Measurements from ENCODE around the gene MERTK. TPM values are rescaled to one million over a fixed set of nuclear protein-coding genes. Genes with fewer than 3 reads are reported as not detected.

Gene MERTK
- total and polyA plus RNA-seq, 2 of the 13 experiments (the other 11 are each of a cell fraction or from before 2014, with no cell fraction given) = 37.3 to 44.7 TPM

DNA sequence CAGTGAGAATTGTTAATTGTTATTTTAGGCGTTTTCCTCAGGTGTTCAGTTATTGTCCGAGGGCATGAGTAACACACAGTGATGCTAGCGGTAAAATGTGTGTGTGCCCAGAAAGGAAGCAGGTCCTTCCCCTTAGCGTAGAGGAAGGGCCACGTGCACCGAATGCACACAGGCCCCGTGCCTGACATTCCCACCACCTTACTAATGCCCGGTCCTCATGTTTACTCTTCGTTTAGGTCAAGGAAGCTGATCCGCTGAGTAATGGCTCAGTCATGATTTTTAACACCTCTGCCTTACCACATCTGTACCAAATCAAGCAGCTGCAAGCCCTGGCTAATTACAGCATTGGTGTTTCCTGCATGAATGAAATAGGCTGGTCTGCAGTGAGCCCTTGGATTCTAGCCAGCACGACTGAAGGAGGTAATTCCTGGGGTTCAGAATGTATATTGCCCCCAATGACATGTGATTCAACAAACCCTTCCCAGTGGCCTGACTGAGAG, 76.7 kb downstream of the MERTK start (continued):
- TF ChIP-seq POGK (CRISPR knock-in tag; conservative IDR thresholded peaks at IDR 0.05) (no peak), KDM5A (IDR thresholded peaks at IDR 0.05; ENCODE audit: borderline replicate concordance, low read length) (no peak), KAT7 (CRISPR knock-in tag; IDR thresholded peaks at IDR 0.05; ENCODE audit: borderline replicate concordance) (no peak), ARNT (IDR thresholded peaks at IDR 0.05) (no peak), SIX1 (CRISPR knock-in tag; IDR thresholded peaks at IDR 0.05; ENCODE audit: borderline replicate concordance) (no peak), ARID4A (CRISPR knock-in tag; IDR thresholded peaks at IDR 0.05; ENCODE audit: borderline replicate concordance) (no peak; the same call in 1 of the 2 replicates), ZNF713 (CRISPR knock-in tag; IDR thresholded peaks at IDR 0.05) (no peak), BRF2 (CRISPR knock-in tag; IDR thresholded peaks at IDR 0.05) (no peak), ADNP (CRISPR knock-in tag; IDR thresholded peaks at IDR 0.05) (no peak), CEBPG (CRISPR knock-in tag; IDR thresholded peaks at IDR 0.05) (no peak), KMT2B (CRISPR knock-in tag; IDR thresholded peaks at IDR 0.05) (no peak), TBP (CRISPR knock-in tag; IDR thresholded peaks at IDR 0.05) (no peak), TFAP4 (IDR thresholded peaks at IDR 0.05; ENCODE audit: borderline replicate concordance, low read depth) (peak; percentile 51; the same call in 1 of the 2 replicates), ETV5 (CRISPR knock-in tag; IDR thresholded peaks at IDR 0.05; ENCODE audit: borderline replicate concordance) (peak; percentile 70), AGO2 (optimal IDR thresholded peaks at IDR 0.05; ENCODE audit: low read depth, low read length) (no peak), REPIN1 (CRISPR knock-in tag; IDR thresholded peaks at IDR 0.05; ENCODE audit: borderline replicate concordance, low read depth) (no peak)
- TF ChIP-seq, protein P1, sequence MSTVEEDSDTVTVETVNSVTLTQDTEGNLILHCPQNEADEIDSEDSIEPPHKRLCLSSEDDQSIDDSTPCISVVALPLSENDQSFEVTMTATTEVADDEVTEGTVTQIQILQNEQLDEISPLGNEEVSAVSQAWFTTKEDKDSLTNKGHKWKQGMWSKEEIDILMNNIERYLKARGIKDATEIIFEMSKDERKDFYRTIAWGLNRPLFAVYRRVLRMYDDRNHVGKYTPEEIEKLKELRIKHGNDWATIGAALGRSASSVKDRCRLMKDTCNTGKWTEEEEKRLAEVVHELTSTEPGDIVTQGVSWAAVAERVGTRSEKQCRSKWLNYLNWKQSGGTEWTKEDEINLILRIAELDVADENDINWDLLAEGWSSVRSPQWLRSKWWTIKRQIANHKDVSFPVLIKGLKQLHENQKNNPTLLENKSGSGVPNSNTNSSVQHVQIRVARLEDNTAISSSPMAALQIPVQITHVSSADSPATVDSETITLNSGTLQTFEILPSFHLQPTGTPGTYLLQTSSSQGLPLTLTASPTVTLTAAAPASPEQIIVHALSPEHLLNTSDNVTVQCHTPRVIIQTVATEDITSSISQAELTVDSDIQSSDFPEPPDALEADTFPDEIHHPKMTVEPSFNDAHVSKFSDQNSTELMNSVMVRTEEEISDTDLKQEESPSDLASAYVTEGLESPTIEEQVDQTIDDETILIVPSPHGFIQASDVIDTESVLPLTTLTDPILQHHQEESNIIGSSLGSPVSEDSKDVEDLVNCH (CRISPR knock-in tag; IDR thresholded peaks at IDR 0.05) = no peak
